HCT116 (cell line): ENCODE measurements around the gene RHPN2.
"Not testable (repeated sequence)": the region's sequence is repeated elsewhere in the genome, so short reads cannot be mapped to it uniquely, and the experiment has no call there.

ENCODE experiments used
- EZH2phosphoT487 ChIP-seq: fragments of 200-600 bp; IDR thresholded peaks from 2 replicates; pipeline ENCODE4 v1.6.1; 2018; ENCODE audit warnings: antibody characterized with exemption, borderline replicate concordance
- POLR2AphosphoS5 ChIP-seq: IDR thresholded peaks from 2 replicates; pipeline ENCODE4 v1.6.1; 2011; ENCODE audit warnings: mild to moderate bottlenecking, low read depth, low read length, moderate library complexity
- RAD21 ChIP-seq: IDR thresholded peaks from 2 replicates; pipeline ENCODE4 v1.6.1; 2012; ENCODE audit warnings: low read depth, mild to moderate bottlenecking
- SP1 ChIP-seq: IDR thresholded peaks from 2 replicates; pipeline ENCODE4 v1.6.1; 2012; ENCODE audit warnings: low read depth
- SRF ChIP-seq: IDR thresholded peaks from 2 replicates; pipeline ENCODE4 v1.6.1; 2012; ENCODE audit warnings: low read depth
- ZNF274 ChIP-seq: fragments of 200-500 bp; sonication (Bioruptor generic); IDR thresholded peaks from 2 replicates; pipeline ENCODE4 v1.6.1; 2014; ENCODE audit warnings: mild to moderate bottlenecking, low read depth, low read length, inconsistent platforms
- TF ChIP-seq, protein P1 (sequence below), 3 experiments: fragments of 200-600 bp in 1 of 3; sonication (generic) in 1 of 3; IDR thresholded peaks in 2 of 3; conservative IDR thresholded peaks in 1 of 3; 2 replicates each; pipeline ENCODE4 v1.5.1; 2012 to 2017; ENCODE audit warnings: low read depth in 2 of 3, low read length in 2 of 3, antibody characterized with exemption in 1 of 3, borderline replicate concordance in 1 of 3, control low read depth in 1 of 3, mild to moderate bottlenecking in 1 of 3, mixed read lengths in 1 of 3, mixed run types in 1 of 3, moderate library complexity in 1 of 3; ENCODE audit not compliant: insufficient read depth in 1 of 3

- TF ChIP-seq, protein P1, sequence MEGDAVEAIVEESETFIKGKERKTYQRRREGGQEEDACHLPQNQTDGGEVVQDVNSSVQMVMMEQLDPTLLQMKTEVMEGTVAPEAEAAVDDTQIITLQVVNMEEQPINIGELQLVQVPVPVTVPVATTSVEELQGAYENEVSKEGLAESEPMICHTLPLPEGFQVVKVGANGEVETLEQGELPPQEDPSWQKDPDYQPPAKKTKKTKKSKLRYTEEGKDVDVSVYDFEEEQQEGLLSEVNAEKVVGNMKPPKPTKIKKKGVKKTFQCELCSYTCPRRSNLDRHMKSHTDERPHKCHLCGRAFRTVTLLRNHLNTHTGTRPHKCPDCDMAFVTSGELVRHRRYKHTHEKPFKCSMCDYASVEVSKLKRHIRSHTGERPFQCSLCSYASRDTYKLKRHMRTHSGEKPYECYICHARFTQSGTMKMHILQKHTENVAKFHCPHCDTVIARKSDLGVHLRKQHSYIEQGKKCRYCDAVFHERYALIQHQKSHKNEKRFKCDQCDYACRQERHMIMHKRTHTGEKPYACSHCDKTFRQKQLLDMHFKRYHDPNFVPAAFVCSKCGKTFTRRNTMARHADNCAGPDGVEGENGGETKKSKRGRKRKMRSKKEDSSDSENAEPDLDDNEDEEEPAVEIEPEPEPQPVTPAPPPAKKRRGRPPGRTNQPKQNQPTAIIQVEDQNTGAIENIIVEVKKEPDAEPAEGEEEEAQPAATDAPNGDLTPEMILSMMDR (IDR thresholded peaks at IDR 0.05 in 2 of 3, conservative IDR thresholded peaks at IDR 0.05 in 1 of 3; ENCODE audit: borderline replicate concordance in 1 of 3, insufficient read depth in 1 of 3, low read depth in 2 of 3, low read length in 2 of 3): not testable (repeated sequence)
- TF ChIP-seq RAD21, EZH2phosphoT487, POLR2AphosphoS5, SRF, ZNF274, SP1: not testable (repeated sequence)
Observed at GRCh38 chr19:32979807-32980206, 84.9 kb downstream of the RHPN2 start.
